HEK293 (cell line): ENCODE results near the gene PDAP1.

Source experiments
- CTCF ChIA-PET: fragments of 350-600 bp; formaldehyde crosslinking; extraction: SDS; loops from one replicate; lab custom pipeline; 2021; ENCODE audit warnings: antibody characterized with exemption; lab: Yijun Ruan, JAX
- POLR2A ChIA-PET: fragments of 300-600 bp; formaldehyde crosslinking; extraction: SDS; loops from one replicate; lab custom pipeline; 2020; ENCODE audit warnings: antibody characterized with exemption, inconsistent platforms; lab: Yijun Ruan, JAX
- H3K27ac ChIP-seq: fragments of 200-500 bp; sonication (Bioruptor generic); 2 replicates; pipeline ENCODE4 v1.5.1; 2014; ENCODE audit warnings: low read depth, low read length, control low read depth, inconsistent platforms; ENCODE audit errors: extremely low read depth
- H3K36me3 ChIP-seq, 2 experiments: fragments of 200-500 bp in 1 of 2; sonication (Bioruptor generic) in 1 of 2; 1 replicate in 1 of 2; 2 replicates in 1 of 2; pipeline ENCODE4 v1.5.1; 2014 to 2017; ENCODE audit warnings: inconsistent platforms in 2 of 2, low read length in 2 of 2; ENCODE audit not compliant: control insufficient read depth in 2 of 2, insufficient read depth in 1 of 2
- H3K4me1 ChIP-seq: fragments of 200-500 bp; sonication (Bioruptor generic); 2 replicates; pipeline ENCODE4 v1.5.1; 2014; ENCODE audit warnings: mild to moderate bottlenecking, low read length, inconsistent platforms; ENCODE audit not compliant: control insufficient read depth, insufficient read depth
- H3K4me3 ChIP-seq: 2 replicates; pipeline ENCODE4 v1.5.1; 2011; ENCODE audit warnings: low read depth, mild to moderate bottlenecking, control low read depth, low read length, moderate library complexity
- H3K9me3 ChIP-seq: fragments of 200-500 bp; sonication (Bioruptor generic); 2 replicates; pipeline ENCODE4 v1.5.1; 2014; ENCODE audit warnings: low read depth, low read length, inconsistent platforms; ENCODE audit not compliant: control insufficient read depth, insufficient read depth
- TSHZ1 ChIP-seq: fragments of 450-650 bp; formaldehyde crosslinking; IDR thresholded peaks from 2 replicates; pipeline ENCODE4 v1.5.1; 2016; ENCODE audit warnings: missing biosample characterization, missing genetic modification characterization, borderline replicate concordance
- ZBTB8A ChIP-seq: fragments of 450-650 bp; formaldehyde crosslinking; IDR thresholded peaks from 2 replicates; pipeline ENCODE4 v1.5.1; 2016; ENCODE audit warnings: missing biosample characterization, missing genetic modification characterization
- ZNF2 ChIP-seq: fragments of 450-650 bp; formaldehyde crosslinking; IDR thresholded peaks from 2 replicates; pipeline ENCODE4 v1.5.1; 2016; ENCODE audit warnings: missing biosample characterization, missing genetic modification characterization
- ZNF366 ChIP-seq: fragments of 450-650 bp; formaldehyde crosslinking; conservative IDR thresholded peaks from 2 replicates; pipeline ENCODE4 v1.5.1; 2016; ENCODE audit warnings: missing biosample characterization, missing genetic modification characterization
- ZNF639 ChIP-seq: fragments of 450-650 bp; formaldehyde crosslinking; IDR thresholded peaks from 2 replicates; pipeline ENCODE4 v1.5.1; 2016; ENCODE audit warnings: missing biosample characterization, missing genetic modification characterization
- ZNF654 ChIP-seq: fragments of 450-650 bp; formaldehyde crosslinking; IDR thresholded peaks from 2 replicates; pipeline ENCODE4 v1.5.1; 2016; ENCODE audit warnings: low read depth, missing biosample characterization, missing genetic modification characterization
- ZSCAN30 ChIP-seq: fragments of 450-650 bp; IDR thresholded peaks from 2 replicates; pipeline ENCODE4 v1.5.1; 2018; ENCODE audit warnings: missing biosample characterization, mild to moderate bottlenecking, missing genetic modification characterization, moderate library complexity
- TF ChIP-seq, protein P1 (sequence below): fragments of 450-650 bp; formaldehyde crosslinking; IDR thresholded peaks from 2 replicates; pipeline ENCODE4 v1.5.1; 2016; ENCODE audit warnings: missing biosample characterization, missing genetic modification characterization, low read depth
- TF ChIP-seq, protein P2 (sequence below): fragments of 450-650 bp; formaldehyde crosslinking; IDR thresholded peaks from 2 replicates; pipeline ENCODE4 v1.5.1; 2016; ENCODE audit warnings: missing biosample characterization, missing genetic modification characterization
- TF ChIP-seq, protein P3 (sequence below): fragments of 450-650 bp; formaldehyde crosslinking; optimal IDR thresholded peaks from 2 replicates; pipeline ENCODE3; 2016; ENCODE audit warnings: missing biosample characterization, mild to moderate bottlenecking, missing genetic modification characterization
- TF ChIP-seq, protein P4 (sequence below): fragments of 450-650 bp; formaldehyde crosslinking; IDR thresholded peaks from 2 replicates; pipeline ENCODE4 v1.5.1; 2016; ENCODE audit warnings: missing biosample characterization, missing genetic modification characterization
- TF ChIP-seq, protein P5 (sequence below): fragments of 450-650 bp; formaldehyde crosslinking; conservative IDR thresholded peaks from 2 replicates; pipeline ENCODE4 v1.5.1; 2016; ENCODE audit warnings: low read depth, missing biosample characterization, missing genetic modification characterization
- TF ChIP-seq, protein P6 (sequence below): fragments of 450-650 bp; formaldehyde crosslinking; IDR thresholded peaks from 2 replicates; pipeline ENCODE4 v1.5.1; 2017; ENCODE audit warnings: missing biosample characterization, missing genetic modification characterization

The PDAP1 gene, protein sequence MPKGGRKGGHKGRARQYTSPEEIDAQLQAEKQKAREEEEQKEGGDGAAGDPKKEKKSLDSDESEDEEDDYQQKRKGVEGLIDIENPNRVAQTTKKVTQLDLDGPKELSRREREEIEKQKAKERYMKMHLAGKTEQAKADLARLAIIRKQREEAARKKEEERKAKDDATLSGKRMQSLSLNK

DNA sequence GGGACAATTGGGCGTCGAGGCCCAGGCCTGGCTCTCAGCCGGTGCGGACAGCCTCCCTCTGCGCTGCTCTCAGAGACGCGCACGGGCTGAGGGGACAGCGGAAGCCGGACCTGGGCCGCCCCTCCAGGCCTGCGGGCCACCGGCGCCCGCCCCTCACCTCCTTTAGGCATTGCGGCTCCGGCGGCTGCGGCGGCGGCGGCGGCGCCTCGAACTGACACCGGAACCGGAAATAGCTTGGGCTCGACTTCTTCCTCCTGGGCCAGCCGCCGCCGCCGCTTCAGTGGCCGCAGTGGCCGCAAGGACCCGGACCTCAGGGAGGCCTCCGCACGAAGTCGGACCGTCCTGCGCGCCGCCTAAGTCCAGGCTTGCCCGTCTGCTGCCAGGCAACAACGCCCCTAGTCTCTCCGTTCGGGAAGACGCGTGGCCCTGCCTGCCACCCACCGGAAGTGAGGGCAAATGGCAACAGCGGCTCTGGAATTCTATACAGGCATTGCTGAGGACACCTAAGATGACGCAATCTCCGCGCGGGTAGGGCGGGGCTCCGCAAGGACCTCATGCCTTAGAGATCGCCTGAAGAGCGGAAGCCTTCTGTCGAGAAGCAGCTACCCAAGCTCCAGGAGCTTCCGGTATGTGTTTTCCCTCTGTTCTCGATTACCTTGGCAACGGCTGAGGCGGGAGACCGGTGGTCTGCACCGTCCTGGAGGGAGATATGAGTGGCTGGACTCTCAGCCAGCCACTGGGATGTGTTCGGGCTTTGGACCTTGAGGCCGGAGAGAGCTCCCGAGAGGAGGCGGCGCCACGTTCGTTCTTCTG, at the start of gene PDAP1, which contains the start of gene BUD31:
Gene PDAP1, minus strand, starts transcription at position 219 of the 813 bp plus-strand sequence. Its CDS starts 49 bp downstream, at position 170.
Gene BUD31, plus strand, starts transcription at position 591 of the 813 bp plus-strand sequence. CDS start 2,124 bp downstream, outside the sequence.
- Histone ChIP-seq H3K36me3 (peaks cover 39 to 55% of the 10 kb centered on the region in 2 experiments), H3K9me3 (no peaks in the 10 kb centered on the region), H3K4me3 (peak within 1 kb of the TSS; percentile 92), H3K4me1 (peaks cover 2% of the 10 kb centered on the region; the same call in 1 of the 2 replicates), H3K27ac (peak within 1 kb of the TSS; percentile 96)
- POLR2A ChIA-PET = interaction anchor here (0.6 to 3.3 kb wide), 16 partner anchors 8 to 660 kb away, joined by 3 to 36 read pairs (median 6); partner anchors contain the start of genes ARPC1A, ARPC1B, CPSF4 and PTCD1
- CTCF ChIA-PET = interaction anchor here (0.6 kb wide), 1 partner anchor 82 kb away, joined by 4 read pairs; no protein-coding TSS in a partner anchor
- TF ChIP-seq TSHZ1 (peak; percentile 57; the same call in 1 of the 2 replicates), ZNF366 (tag by site-specific recombination) (peak; percentile 36; the same call in 1 of the 2 replicates), ZNF2 (peak; percentile 35; the same call in 1 of the 2 replicates), ZBTB8A (tag by site-specific recombination) (peak; percentile 70; the same call in 1 of the 2 replicates), ZSCAN30 (tag by site-specific recombination) (peak; percentile 87), ZNF639 (tag by site-specific recombination) (peak; percentile 91), ZNF654 (tag by site-specific recombination) (no peak)
- TF ChIP-seq, protein P1, sequence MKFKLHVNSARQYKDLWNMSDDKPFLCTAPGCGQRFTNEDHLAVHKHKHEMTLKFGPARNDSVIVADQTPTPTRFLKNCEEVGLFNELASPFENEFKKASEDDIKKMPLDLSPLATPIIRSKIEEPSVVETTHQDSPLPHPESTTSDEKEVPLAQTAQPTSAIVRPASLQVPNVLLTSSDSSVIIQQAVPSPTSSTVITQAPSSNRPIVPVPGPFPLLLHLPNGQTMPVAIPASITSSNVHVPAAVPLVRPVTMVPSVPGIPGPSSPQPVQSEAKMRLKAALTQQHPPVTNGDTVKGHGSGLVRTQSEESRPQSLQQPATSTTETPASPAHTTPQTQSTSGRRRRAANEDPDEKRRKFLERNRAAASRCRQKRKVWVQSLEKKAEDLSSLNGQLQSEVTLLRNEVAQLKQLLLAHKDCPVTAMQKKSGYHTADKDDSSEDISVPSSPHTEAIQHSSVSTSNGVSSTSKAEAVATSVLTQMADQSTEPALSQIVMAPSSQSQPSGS (tag by site-specific recombination) = peak; percentile 96
- TF ChIP-seq, protein P2, sequence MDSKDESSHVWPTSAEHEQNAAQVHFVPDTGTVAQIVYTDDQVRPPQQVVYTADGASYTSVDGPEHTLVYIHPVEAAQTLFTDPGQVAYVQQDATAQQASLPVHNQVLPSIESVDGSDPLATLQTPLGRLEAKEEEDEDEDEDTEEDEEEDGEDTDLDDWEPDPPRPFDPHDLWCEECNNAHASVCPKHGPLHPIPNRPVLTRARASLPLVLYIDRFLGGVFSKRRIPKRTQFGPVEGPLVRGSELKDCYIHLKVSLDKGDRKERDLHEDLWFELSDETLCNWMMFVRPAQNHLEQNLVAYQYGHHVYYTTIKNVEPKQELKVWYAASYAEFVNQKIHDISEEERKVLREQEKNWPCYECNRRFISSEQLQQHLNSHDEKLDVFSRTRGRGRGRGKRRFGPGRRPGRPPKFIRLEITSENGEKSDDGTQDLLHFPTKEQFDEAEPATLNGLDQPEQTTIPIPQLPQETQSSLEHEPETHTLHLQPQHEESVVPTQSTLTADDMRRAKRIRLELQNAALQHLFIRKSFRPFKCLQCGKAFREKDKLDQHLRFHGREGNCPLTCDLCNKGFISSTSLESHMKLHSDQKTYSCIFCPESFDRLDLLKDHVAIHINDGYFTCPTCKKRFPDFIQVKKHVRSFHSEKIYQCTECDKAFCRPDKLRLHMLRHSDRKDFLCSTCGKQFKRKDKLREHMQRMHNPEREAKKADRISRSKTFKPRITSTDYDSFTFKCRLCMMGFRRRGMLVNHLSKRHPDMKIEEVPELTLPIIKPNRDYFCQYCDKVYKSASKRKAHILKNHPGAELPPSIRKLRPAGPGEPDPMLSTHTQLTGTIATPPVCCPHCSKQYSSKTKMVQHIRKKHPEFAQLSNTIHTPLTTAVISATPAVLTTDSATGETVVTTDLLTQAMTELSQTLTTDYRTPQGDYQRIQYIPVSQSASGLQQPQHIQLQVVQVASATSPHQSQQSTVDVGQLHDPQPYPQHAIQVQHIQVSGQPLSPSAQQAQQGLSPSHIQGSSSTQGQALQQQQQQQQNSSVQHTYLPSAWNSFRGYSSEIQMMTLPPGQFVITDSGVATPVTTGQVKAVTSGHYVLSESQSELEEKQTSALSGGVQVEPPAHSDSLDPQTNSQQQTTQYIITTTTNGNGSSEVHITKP (tag by site-specific recombination) = peak; percentile 40; the same call in 1 of the 2 replicates
- TF ChIP-seq, protein P3, sequence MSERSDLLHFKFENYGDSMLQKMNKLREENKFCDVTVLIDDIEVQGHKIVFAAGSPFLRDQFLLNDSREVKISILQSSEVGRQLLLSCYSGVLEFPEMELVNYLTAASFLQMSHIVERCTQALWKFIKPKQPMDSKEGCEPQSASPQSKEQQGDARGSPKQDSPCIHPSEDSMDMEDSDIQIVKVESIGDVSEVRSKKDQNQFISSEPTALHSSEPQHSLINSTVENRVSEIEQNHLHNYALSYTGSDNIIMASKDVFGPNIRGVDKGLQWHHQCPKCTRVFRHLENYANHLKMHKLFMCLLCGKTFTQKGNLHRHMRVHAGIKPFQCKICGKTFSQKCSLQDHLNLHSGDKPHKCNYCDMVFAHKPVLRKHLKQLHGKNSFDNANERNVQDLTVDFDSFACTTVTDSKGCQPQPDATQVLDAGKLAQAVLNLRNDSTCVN (tag by site-specific recombination) = peak; percentile 58
- TF ChIP-seq, protein P4, sequence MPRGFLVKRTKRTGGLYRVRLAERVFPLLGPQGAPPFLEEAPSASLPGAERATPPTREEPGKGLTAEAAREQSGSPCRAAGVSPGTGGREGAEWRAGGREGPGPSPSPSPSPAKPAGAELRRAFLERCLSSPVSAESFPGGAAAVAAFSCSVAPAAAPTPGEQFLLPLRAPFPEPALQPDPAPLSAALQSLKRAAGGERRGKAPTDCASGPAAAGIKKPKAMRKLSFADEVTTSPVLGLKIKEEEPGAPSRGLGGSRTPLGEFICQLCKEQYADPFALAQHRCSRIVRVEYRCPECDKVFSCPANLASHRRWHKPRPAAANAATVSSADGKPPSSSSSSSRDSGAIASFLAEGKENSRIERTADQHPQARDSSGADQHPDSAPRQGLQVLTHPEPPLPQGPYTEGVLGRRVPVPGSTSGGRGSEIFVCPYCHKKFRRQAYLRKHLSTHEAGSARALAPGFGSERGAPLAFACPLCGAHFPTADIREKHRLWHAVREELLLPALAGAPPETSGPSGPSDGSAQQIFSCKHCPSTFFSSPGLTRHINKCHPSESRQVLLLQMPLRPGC (tag by site-specific recombination) = peak; percentile 42; the same call in 1 of the 2 replicates
- TF ChIP-seq, protein P5, sequence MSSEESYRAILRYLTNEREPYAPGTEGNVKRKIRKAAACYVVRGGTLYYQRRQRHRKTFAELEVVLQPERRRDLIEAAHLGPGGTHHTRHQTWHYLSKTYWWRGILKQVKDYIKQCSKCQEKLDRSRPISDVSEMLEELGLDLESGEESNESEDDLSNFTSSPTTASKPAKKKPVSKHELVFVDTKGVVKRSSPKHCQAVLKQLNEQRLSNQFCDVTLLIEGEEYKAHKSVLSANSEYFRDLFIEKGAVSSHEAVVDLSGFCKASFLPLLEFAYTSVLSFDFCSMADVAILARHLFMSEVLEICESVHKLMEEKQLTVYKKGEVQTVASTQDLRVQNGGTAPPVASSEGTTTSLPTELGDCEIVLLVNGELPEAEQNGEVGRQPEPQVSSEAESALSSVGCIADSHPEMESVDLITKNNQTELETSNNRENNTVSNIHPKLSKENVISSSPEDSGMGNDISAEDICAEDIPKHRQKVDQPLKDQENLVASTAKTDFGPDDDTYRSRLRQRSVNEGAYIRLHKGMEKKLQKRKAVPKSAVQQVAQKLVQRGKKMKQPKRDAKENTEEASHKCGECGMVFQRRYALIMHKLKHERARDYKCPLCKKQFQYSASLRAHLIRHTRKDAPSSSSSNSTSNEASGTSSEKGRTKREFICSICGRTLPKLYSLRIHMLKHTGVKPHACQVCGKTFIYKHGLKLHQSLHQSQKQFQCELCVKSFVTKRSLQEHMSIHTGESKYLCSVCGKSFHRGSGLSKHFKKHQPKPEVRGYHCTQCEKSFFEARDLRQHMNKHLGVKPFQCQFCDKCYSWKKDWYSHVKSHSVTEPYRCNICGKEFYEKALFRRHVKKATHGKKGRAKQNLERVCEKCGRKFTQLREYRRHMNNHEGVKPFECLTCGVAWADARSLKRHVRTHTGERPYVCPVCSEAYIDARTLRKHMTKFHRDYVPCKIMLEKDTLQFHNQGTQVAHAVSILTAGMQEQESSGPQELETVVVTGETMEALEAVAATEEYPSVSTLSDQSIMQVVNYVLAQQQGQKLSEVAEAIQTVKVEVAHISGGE (tag by site-specific recombination) = peak; percentile 95
- TF ChIP-seq, protein P6, sequence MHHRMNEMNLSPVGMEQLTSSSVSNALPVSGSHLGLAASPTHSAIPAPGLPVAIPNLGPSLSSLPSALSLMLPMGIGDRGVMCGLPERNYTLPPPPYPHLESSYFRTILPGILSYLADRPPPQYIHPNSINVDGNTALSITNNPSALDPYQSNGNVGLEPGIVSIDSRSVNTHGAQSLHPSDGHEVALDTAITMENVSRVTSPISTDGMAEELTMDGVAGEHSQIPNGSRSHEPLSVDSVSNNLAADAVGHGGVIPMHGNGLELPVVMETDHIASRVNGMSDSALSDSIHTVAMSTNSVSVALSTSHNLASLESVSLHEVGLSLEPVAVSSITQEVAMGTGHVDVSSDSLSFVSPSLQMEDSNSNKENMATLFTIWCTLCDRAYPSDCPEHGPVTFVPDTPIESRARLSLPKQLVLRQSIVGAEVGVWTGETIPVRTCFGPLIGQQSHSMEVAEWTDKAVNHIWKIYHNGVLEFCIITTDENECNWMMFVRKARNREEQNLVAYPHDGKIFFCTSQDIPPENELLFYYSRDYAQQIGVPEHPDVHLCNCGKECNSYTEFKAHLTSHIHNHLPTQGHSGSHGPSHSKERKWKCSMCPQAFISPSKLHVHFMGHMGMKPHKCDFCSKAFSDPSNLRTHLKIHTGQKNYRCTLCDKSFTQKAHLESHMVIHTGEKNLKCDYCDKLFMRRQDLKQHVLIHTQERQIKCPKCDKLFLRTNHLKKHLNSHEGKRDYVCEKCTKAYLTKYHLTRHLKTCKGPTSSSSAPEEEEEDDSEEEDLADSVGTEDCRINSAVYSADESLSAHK (tag by site-specific recombination) = peak; percentile 53
